ENCODE data around the gene DAAM1.

The DAAM1 gene

GRCh38 chr14:59313144-59313651, 124.7 kb downstream of the DAAM1 start:
- no peak for DNase-seq (ENCODE audit: low read depth in 2 of 3, low spot score in 1 of 3)

GRCh38 chr14:59313658-59314608, 125.5 kb downstream of the DAAM1 start:
- no peak for DNase-seq (ENCODE audit: low read depth in 2 of 3, low spot score in 1 of 3)

DNA sequence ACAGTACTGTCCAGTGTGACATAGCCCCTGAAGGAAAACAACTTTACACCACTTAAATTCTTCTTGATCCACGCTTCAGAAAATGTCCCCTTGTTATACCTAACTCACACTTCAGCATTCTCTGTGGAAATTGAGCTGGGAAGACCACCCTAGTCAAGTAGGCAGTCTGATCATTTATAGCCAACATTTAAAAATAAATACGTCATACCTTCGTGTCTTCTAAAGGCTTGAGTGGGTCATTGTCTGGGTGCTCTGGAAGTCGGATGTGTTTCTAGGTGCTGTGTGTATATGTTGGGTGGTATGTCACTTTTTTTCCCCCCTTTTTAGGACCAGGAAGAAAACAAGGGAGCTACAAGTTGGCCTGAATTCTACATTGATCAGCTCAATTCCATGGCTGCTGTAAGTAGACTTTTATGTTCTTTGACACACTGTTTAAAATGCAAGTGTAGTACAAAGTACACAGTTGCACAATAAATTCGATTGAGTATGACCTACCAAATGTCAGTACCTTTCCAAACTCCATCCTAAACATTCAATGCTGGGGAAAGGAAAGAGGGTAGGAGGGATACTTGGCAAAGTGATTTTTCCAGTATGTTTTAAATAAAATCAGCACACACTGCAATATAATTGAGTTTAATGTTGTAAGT, 126.6 kb downstream of the DAAM1 start:
- DNase-seq (ENCODE audit: low read depth in 2 of 3, low spot score in 1 of 3): no peak

DNA sequence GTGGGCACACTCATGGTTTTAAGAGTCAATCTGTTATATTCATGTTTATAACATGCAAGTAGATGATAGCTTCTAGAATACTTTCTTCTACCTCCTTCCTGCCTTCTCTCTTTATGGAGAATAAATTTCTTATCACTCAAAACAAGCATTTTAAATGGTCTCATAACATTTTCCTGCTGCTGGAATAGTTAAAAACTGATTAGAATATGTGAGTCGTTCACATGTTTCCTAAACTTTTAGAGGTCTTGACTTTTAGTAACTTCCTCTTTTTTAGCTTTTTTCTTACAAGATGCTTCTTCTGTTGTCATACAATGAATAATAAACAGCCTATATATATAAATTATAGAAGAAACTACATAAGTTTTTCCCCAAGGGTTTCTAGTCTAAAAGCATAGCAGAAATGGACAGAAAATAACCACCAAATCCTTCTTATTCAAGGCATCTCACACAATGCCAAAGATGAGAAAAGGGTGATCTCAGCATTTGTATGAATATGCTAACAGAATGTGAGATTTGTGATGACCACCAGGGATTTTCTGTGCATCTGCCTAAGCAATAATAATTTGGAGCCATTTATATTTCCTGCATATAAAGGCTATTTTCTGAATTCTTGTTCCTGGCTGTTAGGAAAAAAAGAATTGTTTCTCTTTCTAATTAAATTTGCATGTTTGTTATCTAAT, 127.8 kb downstream of the DAAM1 start:
- DNase-seq (ENCODE audit: low read depth in 2 of 3, low spot score in 1 of 3): no peak

DNA sequence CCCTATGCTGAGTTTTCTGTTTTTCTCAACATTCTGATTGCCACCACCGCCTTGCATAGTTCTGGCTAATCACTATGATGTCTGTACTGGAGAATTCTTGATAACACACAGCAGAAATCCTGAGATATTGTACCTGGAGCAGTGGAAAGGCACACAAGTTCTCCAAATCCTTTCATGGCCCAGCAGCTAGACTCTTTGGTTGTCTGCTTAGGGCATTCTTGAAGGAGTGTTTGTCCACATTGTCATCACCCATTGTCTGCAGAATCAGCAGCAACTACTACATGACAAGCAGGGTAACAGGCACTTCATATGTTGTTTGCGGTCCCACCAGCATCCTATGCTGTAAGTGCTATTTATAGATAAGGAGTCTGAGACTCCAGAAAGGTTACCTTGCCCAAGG, 128.9 kb downstream of the DAAM1 start:
- no peak for DNase-seq (ENCODE audit: low read depth in 2 of 3, low spot score in 1 of 3)

- no peak for DNase-seq (ENCODE audit: low read depth in 2 of 3, low spot score in 1 of 3)
Measured at GRCh38 chr14:59317798-59318505, 129.5 kb downstream of the DAAM1 start.

GRCh38 chr14:59318908-59319307, 130.4 kb downstream of the DAAM1 start:
- DNase-seq (ENCODE audit: low read depth in 2 of 3, low spot score in 1 of 3): no peak

DNA sequence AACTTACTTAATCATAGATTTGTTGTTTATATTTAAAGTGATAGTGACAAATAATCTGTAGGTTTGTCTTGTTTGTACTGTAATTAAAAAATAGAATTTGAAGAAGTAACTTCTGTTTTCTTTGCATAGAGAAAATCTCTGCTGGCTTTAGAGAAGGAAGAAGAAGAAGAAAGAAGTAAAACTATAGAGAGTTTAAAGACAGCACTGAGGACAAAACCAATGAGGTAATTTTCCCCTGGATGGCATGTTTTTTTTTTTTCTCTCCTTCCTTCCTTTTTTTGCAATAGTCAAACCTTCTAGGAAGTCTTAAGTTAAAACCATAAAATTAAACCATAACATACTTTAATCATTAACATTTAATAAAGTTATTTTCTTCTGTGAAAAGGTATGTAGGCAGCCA, 131.9 kb downstream of the DAAM1 start:
- no peak for DNase-seq (ENCODE audit: low read depth in 2 of 3, low spot score in 1 of 3)

- DNase-seq (ENCODE audit: low read depth in 2 of 3, low spot score in 1 of 3): no peak
Measured at GRCh38 chr14:59320763-59321625, 132.5 kb downstream of the DAAM1 start.

DNA sequence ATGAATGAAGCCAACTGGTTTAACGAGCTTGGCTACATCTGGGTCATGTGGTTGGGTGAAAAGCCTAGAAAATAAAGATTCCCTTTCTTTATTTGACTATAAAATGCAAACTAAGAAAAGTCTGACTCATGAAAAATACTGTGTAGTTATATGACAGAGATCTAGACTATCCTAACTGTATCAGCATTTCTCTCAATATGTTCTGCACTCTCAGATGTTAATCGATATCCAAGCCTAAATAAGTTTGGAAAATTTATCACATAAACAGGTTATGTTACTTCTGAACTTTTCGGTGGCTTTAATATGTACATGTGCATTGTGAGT, 133.1 kb downstream of the DAAM1 start:
- DNase-seq (ENCODE audit: low read depth in 2 of 3, low spot score in 1 of 3): no peak

DNA sequence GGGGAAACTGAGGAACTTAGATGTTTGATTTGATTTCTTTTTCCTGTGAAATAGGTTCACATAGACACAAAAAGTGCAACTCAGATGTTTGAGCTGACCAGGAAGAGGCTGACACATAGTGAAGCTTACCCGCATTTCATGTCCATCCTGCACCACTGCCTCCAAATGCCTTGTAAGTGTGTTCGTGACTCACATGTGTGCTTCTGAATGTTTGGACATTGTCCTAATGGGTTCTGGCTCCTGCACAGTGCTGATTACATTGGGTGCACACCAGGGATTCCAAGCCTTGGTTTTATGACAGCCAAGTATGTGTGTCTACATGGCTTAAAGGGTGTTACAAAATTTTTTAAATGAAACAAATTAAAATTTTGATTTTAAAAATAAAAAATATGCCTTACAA, 137.4 kb downstream of the DAAM1 start:
- DNase-seq (ENCODE audit: low read depth in 2 of 3, low spot score in 1 of 3): no peak

DNA sequence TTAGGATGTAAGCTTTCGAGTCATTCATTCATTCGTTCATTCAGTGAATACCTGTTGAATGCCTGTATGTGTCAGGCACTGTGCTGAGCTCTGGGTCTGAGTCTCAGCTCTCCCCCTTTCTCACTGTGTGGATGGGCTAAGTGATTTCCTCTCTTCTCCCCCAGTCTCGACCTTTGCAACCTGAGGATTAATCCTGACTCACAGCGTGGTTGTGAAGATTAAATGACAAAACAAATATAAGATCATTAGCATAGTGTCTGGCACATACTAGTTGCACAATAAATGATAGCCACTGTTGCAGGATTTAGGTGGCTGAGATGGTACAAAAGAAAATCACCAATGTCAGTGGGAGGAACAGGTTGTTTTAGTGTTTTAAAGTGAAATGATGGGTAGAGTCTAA, 140.0 kb downstream of the DAAM1 start:
- DNase-seq (ENCODE audit: low read depth in 2 of 3, low spot score in 1 of 3): no peak

DNA sequence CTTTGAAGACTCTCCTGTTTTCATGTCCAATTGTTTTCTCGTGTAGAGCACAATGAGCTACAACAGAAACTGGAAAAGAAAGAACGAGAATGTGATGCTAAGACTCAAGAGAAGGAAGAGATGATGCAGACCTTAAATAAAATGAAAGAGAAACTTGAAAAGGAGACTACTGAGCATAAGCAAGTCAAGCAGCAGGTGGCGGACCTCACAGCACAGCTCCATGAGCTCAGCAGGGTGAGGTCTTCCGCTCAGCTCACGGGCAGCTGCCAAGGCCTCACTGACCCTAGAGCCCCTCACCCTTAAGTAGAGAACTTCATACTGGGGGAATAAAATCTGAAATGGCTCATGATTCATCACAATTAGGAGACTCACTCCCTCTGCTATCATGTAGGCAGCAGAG, 142.0 kb downstream of the DAAM1 start:
- no peak for DNase-seq (ENCODE audit: low read depth in 2 of 3, low spot score in 1 of 3)

DNA sequence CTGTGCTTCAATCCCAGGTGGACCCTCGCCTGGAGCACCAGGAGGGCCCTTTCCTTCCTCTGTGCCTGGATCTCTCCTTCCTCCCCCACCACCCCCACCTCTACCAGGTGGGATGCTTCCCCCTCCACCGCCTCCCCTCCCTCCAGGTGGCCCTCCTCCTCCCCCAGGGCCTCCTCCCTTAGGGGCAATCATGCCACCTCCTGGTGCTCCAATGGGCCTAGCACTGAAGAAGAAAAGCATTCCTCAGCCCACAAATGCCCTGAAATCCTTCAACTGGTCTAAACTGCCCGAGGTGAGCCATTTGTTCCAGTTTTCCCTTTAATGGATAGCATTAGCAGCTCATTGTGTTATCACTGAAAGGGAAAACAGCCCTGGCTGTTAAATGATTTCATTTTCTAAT, 142.8 kb downstream of the DAAM1 start:
- no peak for DNase-seq (ENCODE audit: low read depth in 2 of 3, low spot score in 1 of 3)

- DNase-seq (ENCODE audit: low read depth in 2 of 3, low spot score in 1 of 3): no peak
Measured at GRCh38 chr14:59332727-59333126, 144.3 kb downstream of the DAAM1 start.

DNA sequence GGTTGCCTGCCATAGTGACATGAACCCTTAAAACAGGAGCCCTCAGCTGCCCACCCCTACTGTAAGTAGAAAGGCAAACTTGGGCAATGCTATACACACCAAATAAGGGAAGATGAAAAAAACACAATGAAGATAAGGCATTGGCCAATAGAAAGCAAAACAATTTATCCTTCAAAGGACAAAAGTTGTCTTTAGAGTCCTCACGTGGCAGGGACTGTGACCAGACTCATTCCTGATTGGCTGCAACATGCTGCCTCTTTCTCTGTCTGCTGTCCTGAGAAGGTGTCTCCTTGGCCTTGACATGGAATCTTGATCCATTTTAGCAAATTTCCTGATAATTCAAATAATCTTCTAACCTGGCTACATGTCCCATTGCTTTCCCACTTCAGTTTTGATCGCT, 144.8 kb downstream of the DAAM1 start:
- DNase-seq (ENCODE audit: low read depth in 2 of 3, low spot score in 1 of 3): no peak

DNA sequence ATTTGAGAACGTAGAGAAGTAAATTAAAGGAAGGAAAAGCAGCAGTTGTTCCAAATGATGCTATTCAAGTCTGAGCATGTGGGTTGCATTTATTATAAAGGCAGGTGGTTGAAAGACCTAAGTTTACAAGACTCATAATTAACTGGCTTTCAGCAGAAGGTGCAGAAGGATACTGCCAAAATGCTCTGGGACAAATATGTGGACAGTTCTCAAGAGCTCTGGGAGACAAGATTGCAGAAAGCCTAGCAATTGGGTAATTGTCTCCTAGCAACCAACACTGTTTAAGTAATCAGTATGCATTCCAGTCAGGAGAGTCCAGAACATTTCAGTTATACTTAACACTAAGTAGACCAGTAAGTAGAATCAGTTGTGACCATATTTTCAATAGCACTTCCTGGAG, 145.2 kb downstream of the DAAM1 start:
- DNase-seq (ENCODE audit: low read depth in 2 of 3, low spot score in 1 of 3): no peak

DNA sequence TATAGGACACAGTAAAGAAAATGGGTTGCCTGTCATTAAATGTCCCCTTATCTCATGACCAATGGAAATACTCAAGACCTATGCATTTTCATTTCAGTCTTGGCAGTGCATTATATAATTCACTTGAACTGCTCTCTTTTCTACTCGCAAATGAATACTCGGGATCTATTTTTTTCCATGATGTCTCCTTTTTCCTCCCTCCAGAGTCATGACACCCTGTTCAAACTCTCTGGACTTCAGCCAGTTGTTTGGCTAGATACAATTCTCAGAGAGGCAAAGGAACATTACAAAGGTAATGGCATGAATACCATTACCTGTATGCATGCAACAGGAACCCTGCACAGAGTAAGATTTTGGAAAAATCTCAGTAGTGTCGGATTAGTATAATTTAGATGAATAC, 145.8 kb downstream of the DAAM1 start:
- no peak for DNase-seq (ENCODE audit: low read depth in 2 of 3, low spot score in 1 of 3)

DNA sequence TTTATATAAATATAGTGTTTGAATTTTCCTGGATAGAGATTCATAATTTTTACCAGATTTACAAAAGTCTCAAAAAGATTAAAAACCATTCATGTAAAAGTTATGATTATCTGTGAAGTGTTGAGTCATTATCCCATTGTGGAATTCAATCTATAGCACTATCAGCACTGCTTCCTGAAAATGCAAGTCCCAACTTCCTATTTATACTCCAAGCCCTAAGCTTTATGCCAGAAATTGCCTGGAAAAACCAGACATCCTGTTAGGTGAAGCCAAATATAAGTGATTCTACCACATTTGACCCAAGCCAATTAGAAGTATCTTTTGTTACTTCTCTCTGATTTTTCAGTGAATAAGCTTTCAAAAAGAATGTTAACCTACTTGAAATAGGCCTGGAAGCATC, 147.6 kb downstream of the DAAM1 start:
- no peak for DNase-seq (ENCODE audit: low read depth in 2 of 3, low spot score in 1 of 3)

- no peak for DNase-seq (ENCODE audit: low read depth in 2 of 3, low spot score in 1 of 3)
Measured at GRCh38 chr14:59336706-59337105, 148.2 kb downstream of the DAAM1 start.
